Loucy (cell line): ENCODE results near the gene OVOL3.

Experiments used
- CTCF ChIP-seq: fragments of 200-600 bp; sonication (generic); conservative IDR thresholded peaks from 2 replicates; pipeline ENCODE4 v1.5.1; 2014; ENCODE audit warnings: mild to moderate bottlenecking, antibody characterized with exemption, low read length
- EZH2phosphoT487 ChIP-seq: fragments of 200-600 bp; IDR thresholded peaks from 2 replicates; pipeline ENCODE4 v1.6.1; 2018; ENCODE audit warnings: antibody characterized with exemption, mild to moderate bottlenecking, moderate library complexity, borderline replicate concordance

- no peak for TF ChIP-seq CTCF
- no peak for TF ChIP-seq EZH2phosphoT487
Measured at GRCh38 chr19:36121486-36122124, 10.7 kb downstream of the OVOL3 start.
